Measurements from ENCODE around the gene AMIGO2. TPM values are rescaled to one million over a fixed set of nuclear protein-coding genes. Genes with fewer than 3 reads are reported as not detected.
"Not testable (repeated sequence)": the region's sequence is repeated elsewhere in the genome, so short reads cannot be mapped to it uniquely, and the experiment has no call there.

Gene AMIGO2
- total RNA-seq, 1 experiment from 2014 or later: 8.6 TPM

GRCh38 chr12:47065546-47065945 lies 14.2 kb downstream of the AMIGO2 start:
- peaks cover 3 to 10% of the 10 kb centered on the region in 2 experiments for H3K9me3 Mint-ChIP-seq
- no peak overlapping the region for H4K5ac ChIP-seq (ENCODE audit: insufficient read length, low read depth, low read length)
- H3K27ac Mint-ChIP-seq: no peak overlapping the region
- H3K4me2 ChIP-seq (ENCODE audit: insufficient read depth, insufficient read length, low read length): no peak overlapping the region
- no peak overlapping the region for H4K8ac ChIP-seq (replicated peaks; ENCODE audit: insufficient read length, low read depth, low read length)
- H3K79me1 ChIP-seq (ENCODE audit: insufficient read depth, low read depth, low read length, poor library complexity, severe bottlenecking): no peaks in the 10 kb centered on the region
- H2BK12ac ChIP-seq (ENCODE audit: insufficient read length, low read depth, low read length): no peak overlapping the region
- H3K27ac ChIP-seq (ENCODE audit: insufficient read length, low read depth, low read length): no peak overlapping the region
- no peaks in the 10 kb centered on the region for H3K9me3 ChIP-seq (ENCODE audit: control insufficient read depth, low read depth, low read length)
- no peak overlapping the region for H4K91ac ChIP-seq (ENCODE audit: insufficient read length, low read depth, low read length)
- DNase-seq: no peak
- TF ChIP-seq, protein P1, sequence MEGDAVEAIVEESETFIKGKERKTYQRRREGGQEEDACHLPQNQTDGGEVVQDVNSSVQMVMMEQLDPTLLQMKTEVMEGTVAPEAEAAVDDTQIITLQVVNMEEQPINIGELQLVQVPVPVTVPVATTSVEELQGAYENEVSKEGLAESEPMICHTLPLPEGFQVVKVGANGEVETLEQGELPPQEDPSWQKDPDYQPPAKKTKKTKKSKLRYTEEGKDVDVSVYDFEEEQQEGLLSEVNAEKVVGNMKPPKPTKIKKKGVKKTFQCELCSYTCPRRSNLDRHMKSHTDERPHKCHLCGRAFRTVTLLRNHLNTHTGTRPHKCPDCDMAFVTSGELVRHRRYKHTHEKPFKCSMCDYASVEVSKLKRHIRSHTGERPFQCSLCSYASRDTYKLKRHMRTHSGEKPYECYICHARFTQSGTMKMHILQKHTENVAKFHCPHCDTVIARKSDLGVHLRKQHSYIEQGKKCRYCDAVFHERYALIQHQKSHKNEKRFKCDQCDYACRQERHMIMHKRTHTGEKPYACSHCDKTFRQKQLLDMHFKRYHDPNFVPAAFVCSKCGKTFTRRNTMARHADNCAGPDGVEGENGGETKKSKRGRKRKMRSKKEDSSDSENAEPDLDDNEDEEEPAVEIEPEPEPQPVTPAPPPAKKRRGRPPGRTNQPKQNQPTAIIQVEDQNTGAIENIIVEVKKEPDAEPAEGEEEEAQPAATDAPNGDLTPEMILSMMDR (conservative IDR thresholded peaks at IDR 0.05): no peak
- H3K23me2 ChIP-seq (ENCODE audit: insufficient read length, low read depth, low read length, poor library complexity, severe bottlenecking): no peaks in the 10 kb centered on the region
- H3K4me1 ChIP-seq (ENCODE audit: insufficient read depth, low read length): peaks cover 3% of the 10 kb centered on the region; the same call in 1 of the 2 replicates
- no peaks in the 10 kb centered on the region for H3K27me3 ChIP-seq (ENCODE audit: insufficient read depth, low read length)
- H3K79me2 ChIP-seq (ENCODE audit: insufficient read depth, low read length): no peaks in the 10 kb centered on the region
- H3K4me1 Mint-ChIP-seq: peaks cover 15 to 20% of the 10 kb centered on the region in 2 experiments
- no peak overlapping the region for H3K18ac ChIP-seq (ENCODE audit: insufficient read length, low read depth, low read length)
- no peak overlapping the region for H2AFZ ChIP-seq (ENCODE audit: low read length)
- no peak overlapping the region for H2AK5ac ChIP-seq (ENCODE audit: insufficient read length, low read length)
- H3K4me3 Mint-ChIP-seq: no peak overlapping the region
- no peak overlapping the region for H3K56ac ChIP-seq (ENCODE audit: insufficient read length, low read depth, low read length)
- H3K23ac ChIP-seq (ENCODE audit: insufficient read length, low read depth, low read length): no peak overlapping the region
- no peak overlapping the region for H2BK15ac ChIP-seq (ENCODE audit: low read depth, low read length)
- no peak overlapping the region for H3K9ac ChIP-seq (ENCODE audit: extremely low read depth, insufficient read length, low read length)
- H2BK5ac ChIP-seq (ENCODE audit: insufficient read length, low read length): no peak overlapping the region
- peaks cover 0 to 3% (median 0%) of the 10 kb centered on the region in 3 experiments; a peak in 1 of 7 replicates for H3K36me3 Mint-ChIP-seq (ENCODE audit: insufficient read depth in 1 of 3, low read depth in 3 of 3)
- no peak overlapping the region for H3K14ac ChIP-seq (ENCODE audit: insufficient read depth, low read length)
- WGBS (ENCODE audit: extremely low coverage, insufficient read length, low lambda C conversion rate): no CpG with 5 or more reads among the region's 1 CpG
- H4K20me1 ChIP-seq (ENCODE audit: control insufficient read depth, insufficient read depth, insufficient read length): no peaks in the 10 kb centered on the region
- H3K4ac ChIP-seq (ENCODE audit: low read depth, low read length): no peak overlapping the region
- no peak overlapping the region for H3T11ph ChIP-seq (ENCODE audit: low read length)
- H3K27me3 Mint-ChIP-seq (ENCODE audit: low read depth): no peaks in the 10 kb centered on the region
- H2BK20ac ChIP-seq (ENCODE audit: low read depth, low read length, poor library complexity, severe bottlenecking): no peak overlapping the region
- H2BK120ac ChIP-seq (ENCODE audit: low read depth, low read length, poor library complexity, severe bottlenecking): no peak overlapping the region

GRCh38 chr12:47058640-47059039 lies 21.1 kb downstream of the AMIGO2 start:
- H3T11ph ChIP-seq (ENCODE audit: low read length); H4K91ac ChIP-seq (ENCODE audit: insufficient read length, low read depth, low read length); H2AFZ ChIP-seq (ENCODE audit: low read length); H3K23me2 ChIP-seq (ENCODE audit: insufficient read length, low read depth, low read length, poor library complexity, severe bottlenecking); H4K5ac ChIP-seq (ENCODE audit: insufficient read length, low read depth, low read length); H4K8ac ChIP-seq (replicated peaks; ENCODE audit: insufficient read length, low read depth, low read length); H2BK5ac ChIP-seq (ENCODE audit: insufficient read length, low read length); DNase-seq; H3K56ac ChIP-seq (ENCODE audit: insufficient read length, low read depth, low read length); H3K27me3 ChIP-seq (ENCODE audit: insufficient read depth, low read length); H2BK15ac ChIP-seq (ENCODE audit: low read depth, low read length); H3K27ac Mint-ChIP-seq; H3K27me3 Mint-ChIP-seq (ENCODE audit: low read depth); H3K79me2 ChIP-seq (ENCODE audit: insufficient read depth, low read length); H3K79me1 ChIP-seq (ENCODE audit: insufficient read depth, low read depth, low read length, poor library complexity, severe bottlenecking); H3K4me1 ChIP-seq (ENCODE audit: insufficient read depth, low read length); H3K4ac ChIP-seq (ENCODE audit: low read depth, low read length); H2BK20ac ChIP-seq (ENCODE audit: low read depth, low read length, poor library complexity, severe bottlenecking); H2BK12ac ChIP-seq (ENCODE audit: insufficient read length, low read depth, low read length); H2BK120ac ChIP-seq (ENCODE audit: low read depth, low read length, poor library complexity, severe bottlenecking); H2AK5ac ChIP-seq (ENCODE audit: insufficient read length, low read length); H3K18ac ChIP-seq (ENCODE audit: insufficient read length, low read depth, low read length); H3K4me2 ChIP-seq (ENCODE audit: insufficient read depth, insufficient read length, low read length); H4K20me1 ChIP-seq (ENCODE audit: control insufficient read depth, insufficient read depth, insufficient read length); H3K4me1 Mint-ChIP-seq; H3K14ac ChIP-seq (ENCODE audit: insufficient read depth, low read length); H3K9ac ChIP-seq (ENCODE audit: extremely low read depth, insufficient read length, low read length); H3K27ac ChIP-seq (ENCODE audit: insufficient read length, low read depth, low read length); H3K23ac ChIP-seq (ENCODE audit: insufficient read length, low read depth, low read length); H3K9me3 ChIP-seq (ENCODE audit: control insufficient read depth, low read depth, low read length); H3K4me3 Mint-ChIP-seq: not testable (repeated sequence)
- H3K9me3 Mint-ChIP-seq: peaks cover 39 to 41% of the 10 kb centered on the region in 2 experiments
- WGBS (ENCODE audit: extremely low coverage, insufficient read length, low lambda C conversion rate): no CpG with 5 or more reads among the region's 2 CpGs
- H3K36me3 Mint-ChIP-seq (ENCODE audit: insufficient read depth in 1 of 3, low read depth in 3 of 3): peaks cover 7 to 28% (median 27%) of the 10 kb centered on the region in 3 experiments; a peak in 6 of 7 replicates
